ENCODE data around the gene HNRNPUL2.
"Not testable (repeated sequence)": the region's sequence is repeated elsewhere in the genome, so short reads cannot be mapped to it uniquely, and the experiment has no call there.

DNA sequence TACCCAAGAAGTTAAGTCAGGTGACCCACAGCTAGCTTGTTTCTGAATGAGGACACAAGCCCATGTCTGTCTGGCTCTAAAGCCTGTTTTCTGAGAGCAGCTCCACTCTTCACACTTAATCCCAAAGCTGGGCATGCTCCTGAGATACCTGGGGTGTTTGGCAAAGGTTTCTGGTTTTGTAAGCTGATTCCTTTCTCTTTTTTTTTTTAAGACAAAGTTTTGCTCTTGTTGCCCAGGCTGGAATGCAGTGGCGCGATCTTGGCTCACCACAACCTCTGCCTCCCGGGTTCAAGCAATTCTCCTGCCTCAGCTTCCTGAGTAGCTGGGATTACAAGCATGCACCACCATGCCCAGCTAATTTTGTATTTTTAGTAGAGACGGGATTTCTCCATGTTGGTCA lies 33.6 kb downstream of the HNRNPUL2 start:
- TF ChIP-seq MAZ (IDR thresholded peaks at IDR 0.05; ENCODE audit: borderline replicate concordance, low read depth, low read length); MXI1 (IDR thresholded peaks at IDR 0.05; ENCODE audit: borderline replicate concordance, low read depth, low read length); NFE2L2 (IDR thresholded peaks at IDR 0.05; ENCODE audit: low read depth, low read length): not testable (repeated sequence)
- TF ChIP-seq, protein P1, sequence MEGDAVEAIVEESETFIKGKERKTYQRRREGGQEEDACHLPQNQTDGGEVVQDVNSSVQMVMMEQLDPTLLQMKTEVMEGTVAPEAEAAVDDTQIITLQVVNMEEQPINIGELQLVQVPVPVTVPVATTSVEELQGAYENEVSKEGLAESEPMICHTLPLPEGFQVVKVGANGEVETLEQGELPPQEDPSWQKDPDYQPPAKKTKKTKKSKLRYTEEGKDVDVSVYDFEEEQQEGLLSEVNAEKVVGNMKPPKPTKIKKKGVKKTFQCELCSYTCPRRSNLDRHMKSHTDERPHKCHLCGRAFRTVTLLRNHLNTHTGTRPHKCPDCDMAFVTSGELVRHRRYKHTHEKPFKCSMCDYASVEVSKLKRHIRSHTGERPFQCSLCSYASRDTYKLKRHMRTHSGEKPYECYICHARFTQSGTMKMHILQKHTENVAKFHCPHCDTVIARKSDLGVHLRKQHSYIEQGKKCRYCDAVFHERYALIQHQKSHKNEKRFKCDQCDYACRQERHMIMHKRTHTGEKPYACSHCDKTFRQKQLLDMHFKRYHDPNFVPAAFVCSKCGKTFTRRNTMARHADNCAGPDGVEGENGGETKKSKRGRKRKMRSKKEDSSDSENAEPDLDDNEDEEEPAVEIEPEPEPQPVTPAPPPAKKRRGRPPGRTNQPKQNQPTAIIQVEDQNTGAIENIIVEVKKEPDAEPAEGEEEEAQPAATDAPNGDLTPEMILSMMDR (conservative IDR thresholded peaks at IDR 0.05; ENCODE audit: low read depth, low read length), result not testable (repeated sequence)

Measured in IMR-90 (cell line).